C4-2B (cell line): ENCODE measurements around the gene CRMP1.

ENCODE experiments used
- CTCF ChIP-seq: fragments of 450-650 bp; conservative IDR thresholded peaks from 2 replicates; pipeline ENCODE4 v1.5.1; 2017; ENCODE audit warnings: mild to moderate bottlenecking
- ZFX ChIP-seq: fragments of 450-650 bp; IDR thresholded peaks from 2 replicates; pipeline ENCODE4 v1.6.1; 2017

GRCh38 chr4:5813882-5814255 lies 79.0 kb downstream of the CRMP1 start:
- TF ChIP-seq CTCF (no peak), ZFX (no peak)
